GM19351 (cell line): ENCODE measurements around the gene PHF19.

ENCODE experiments used
- ATAC-seq: cut with Tn5 transposase; IDR thresholded peaks from one replicate; pipeline ENCODE4 v1.9.1; 2021; ENCODE audit warnings: mild to moderate bottlenecking, moderate library complexity; ENCODE audit not compliant: unreplicated experiment

The PHF19 gene

GRCh38 chr9:120892748-120893610 is 16.0 kb upstream of the PHF19 start:
- ATAC-seq = peak; percentile 62

- ATAC-seq = peak; percentile 28
These were observed 15.1 kb upstream of the PHF19 start for GRCh38 chr9:120891884-120892747.

GRCh38 chr9:120891245-120891883 is 14.4 kb upstream of the PHF19 start:
- ATAC-seq = no peak

GRCh38 chr9:120890320-120891244 is 13.6 kb upstream of the PHF19 start:
- ATAC-seq = no peak

GRCh38 chr9:120889606-120890271 is 12.8 kb upstream of the PHF19 start:
- no peak for ATAC-seq

- no peak for ATAC-seq
These were observed 11.6 kb upstream of the PHF19 start for GRCh38 chr9:120888626-120889025.

- ATAC-seq = no peak
These were observed 9.5 kb upstream of the PHF19 start for GRCh38 chr9:120886490-120886967.

- no peak for ATAC-seq
These were observed 9.0 kb upstream of the PHF19 start for GRCh38 chr9:120885958-120886357.

GRCh38 chr9:120885457-120885856 is 8.5 kb upstream of the PHF19 start:
- ATAC-seq = no peak

GRCh38 chr9:120883608-120883996 is 6.6 kb upstream of the PHF19 start:
- no peak for ATAC-seq

GRCh38 chr9:120882935-120883607 is 6.1 kb upstream of the PHF19 start:
- ATAC-seq = no peak

GRCh38 chr9:120879446-120879845 is 2.5 kb upstream of the PHF19 start:
- no peak for ATAC-seq

GRCh38 chr9:120878188-120879130 is 1.5 kb upstream of the PHF19 start:
- no peak for ATAC-seq

GRCh38 chr9:120877276-120878034 is 467 bp upstream of the PHF19 start:
- peak; percentile 41 for ATAC-seq

- ATAC-seq = peak; percentile 61
These were observed 790 bp downstream of the PHF19 start for GRCh38 chr9:120875954-120876841.

GRCh38 chr9:120875643-120875953 is 1.4 kb downstream of the PHF19 start:
- ATAC-seq = no peak
